ENCODE measurements around the gene GRIK3. TPM values are rescaled to one million over a fixed set of nuclear protein-coding genes. Genes with fewer than 3 reads are reported as not detected.

Gene GRIK3
- total and polyA plus RNA-seq, 2 of the 8 experiments (the other 6 are each of a cell fraction or from before 2014, with no cell fraction given), result 2.1 to 3.4 TPM

DNA sequence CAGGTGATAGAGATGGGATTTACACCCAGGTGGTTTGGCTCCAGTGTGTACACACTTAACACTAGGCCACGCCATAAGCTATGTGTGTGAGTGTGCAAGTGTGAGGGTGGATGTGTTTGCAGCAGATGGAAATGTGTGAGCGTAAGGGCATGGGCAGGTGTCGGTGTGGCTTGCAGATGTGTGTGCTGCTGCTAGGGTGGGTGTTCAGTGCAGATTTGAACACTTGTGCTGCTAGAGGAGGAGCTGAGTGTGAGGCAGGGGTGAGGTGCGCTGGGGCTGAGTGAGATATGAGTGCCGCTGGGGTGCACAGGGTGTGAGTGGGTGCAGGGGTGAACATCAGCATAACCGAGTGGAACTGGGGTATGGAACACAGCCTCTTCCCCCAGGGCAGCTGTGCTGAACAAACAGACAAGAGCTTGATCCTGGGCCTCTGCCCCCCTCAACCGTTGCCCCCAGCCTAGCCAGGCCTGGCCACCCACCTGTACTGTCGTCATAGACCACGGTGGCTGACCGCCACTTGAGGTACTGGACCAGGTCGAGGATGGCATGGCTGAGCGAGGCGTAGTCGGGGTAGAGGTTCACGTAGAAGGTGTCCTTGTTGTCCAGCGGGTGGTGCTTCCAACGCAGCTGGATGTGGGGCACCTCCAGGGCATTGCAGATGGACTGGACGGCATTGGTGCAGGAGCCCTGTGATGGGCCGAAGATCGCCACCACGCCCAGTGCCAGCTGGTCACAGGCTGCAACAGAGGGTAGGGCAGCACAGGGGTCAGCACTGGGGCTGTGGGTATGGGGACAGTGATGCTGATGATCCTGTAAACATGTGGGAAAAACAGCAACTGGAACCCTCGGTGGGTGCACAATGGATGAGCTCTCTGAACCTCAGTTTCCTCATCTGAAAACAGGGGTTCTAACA, 153.9 kb downstream of the GRIK3 start:
- DNase-seq (ENCODE audit: low read depth in 1 of 2, low spot score in 2 of 2) (peak in 1 of 2 experiments; percentile 26), FAIRE-seq (no peak)
- Histone ChIP-seq H2BK120ac (replicated peaks; ENCODE audit: low read depth, low read length) (no peak overlapping the region), H3K23me2 (ENCODE audit: low read depth, low read length) (no peaks in the 10 kb centered on the region), H3K79me2 (ENCODE audit: control insufficient read depth in 1 of 2, insufficient read depth in 2 of 2, low read length in 2 of 2) (no peaks in the 10 kb centered on the region), H4K8ac (ENCODE audit: extremely low read depth, insufficient read depth, low read length) (no peak overlapping the region), H2AFZ (ENCODE audit: low read length) (no peak overlapping the region), H3K27ac (ENCODE audit: low read depth, low read length) (no peak overlapping the region), H4K20me1 (replicated peaks in 1 of 2; ENCODE audit: control insufficient read depth in 1 of 2, insufficient read depth in 2 of 2, low read length in 2 of 2) (no peaks in the 10 kb centered on the region), H3K56ac (replicated peaks; ENCODE audit: insufficient read length, low read depth, low read length) (no peak overlapping the region), H2BK15ac (ENCODE audit: low read length) (no peak overlapping the region), H3K23ac (ENCODE audit: insufficient read length) (no peak overlapping the region), H3K9me3 (ENCODE audit: insufficient read depth in 2 of 2, low read depth in 1 of 2, low read length in 1 of 2) (peaks cover 0 to 2% of the 10 kb centered on the region in 2 experiments; a peak in 1 of 4 replicates), H3K4me3 (ENCODE audit: extremely low read depth in 1 of 4, insufficient read depth in 2 of 4, low read depth in 3 of 4, low read length in 4 of 4) (no peak overlapping the region), H4K91ac (replicated peaks; ENCODE audit: insufficient read length, low read length) (no peak overlapping the region), H2AK5ac (ENCODE audit: low read depth, low read length) (no peak overlapping the region; the same call in 1 of the 2 replicates), H2BK12ac (ENCODE audit: low read depth, low read length) (no peak overlapping the region), H3K4ac (replicated peaks; ENCODE audit: insufficient read length, low read depth, low read length) (no peak overlapping the region), H3K79me1 (ENCODE audit: low read depth, low read length) (no peaks in the 10 kb centered on the region), H2BK20ac (ENCODE audit: low read length) (no peak overlapping the region), H3K9ac (replicated peaks in 1 of 4; ENCODE audit: extremely low read depth in 1 of 4, low read depth in 3 of 4, low read length in 3 of 4) (no peak overlapping the region), H3K4me1 (replicated peaks in 1 of 4; ENCODE audit: control insufficient read depth in 3 of 4, insufficient read depth in 4 of 4, low read length in 3 of 4) (no peaks in the 10 kb centered on the region; a peak in 1 of 7 replicates), H2BK5ac (ENCODE audit: low read depth, low read length) (no peak overlapping the region), H3K4me2 (ENCODE audit: insufficient read depth in 1 of 2, low read depth in 2 of 2, low read length in 2 of 2) (no peak overlapping the region), H3K36me3 (ENCODE audit: control insufficient read depth in 2 of 4, insufficient read depth in 4 of 4, low read length in 3 of 4) (no peaks in the 10 kb centered on the region; a peak in 1 of 8 replicates), H3K27me3 (replicated peaks in 1 of 4; ENCODE audit: control insufficient read depth in 3 of 4, extremely low read depth in 1 of 4, insufficient read depth in 3 of 4, low read length in 3 of 4) (no peaks in the 10 kb centered on the region), H3K14ac (ENCODE audit: insufficient read length) (no peak overlapping the region), H4K5ac (ENCODE audit: insufficient read length, low read depth, low read length) (no peak overlapping the region), H3K18ac (ENCODE audit: extremely low read depth, low read length) (no peak overlapping the region)
- 93% methylated on average over 21 of the region's 22 CpGs; no CpG with 5 or more reads in 1 of the 2 experiments for WGBS, 2 experiments (ENCODE audit: extremely low coverage in 1 of 2, insufficient coverage in 1 of 2, insufficient read length in 1 of 2, insufficient replicate concordance in 2 of 2, low coverage in 1 of 2, low lambda C conversion rate in 2 of 2, missing lambda C conversion rate in 1 of 2)
- ChIA-PET POLR2A (ENCODE audit: partially characterized antibody) (no interaction called here), CTCF (ENCODE audit: partially characterized antibody) (interaction anchor here (1.3 to 12.9 kb wide), 2 partner anchors 16 to 28 kb away, joined by 4 to 111 read pairs; no protein-coding TSS in a partner anchor)
- TF ChIP-seq SIRT6 (IDR thresholded peaks at IDR 0.05; ENCODE audit: low read length) (no peak), RXRA (IDR thresholded peaks at IDR 0.05; ENCODE audit: insufficient read depth, low read depth, low read length) (no peak), SIN3A (conservative IDR thresholded peaks at IDR 0.05 in 1 of 2, IDR thresholded peaks at IDR 0.05 in 1 of 2; ENCODE audit: low read depth in 1 of 2, low read length in 2 of 2) (no peak), NRF1 (IDR thresholded peaks at IDR 0.05; ENCODE audit: low read depth, low read length) (no peak), GABPA (IDR thresholded peaks at IDR 0.05; ENCODE audit: borderline replicate concordance, insufficient read depth, low read length) (no peak), RFX5 (IDR thresholded peaks at IDR 0.05; ENCODE audit: borderline replicate concordance, low read depth, low read length) (no peak), FOSL1 (IDR thresholded peaks at IDR 0.05; ENCODE audit: insufficient read depth, low read depth, low read length) (no peak), CEBPB (IDR thresholded peaks at IDR 0.05; ENCODE audit: low read depth, low read length) (no peak), SP4 (IDR thresholded peaks at IDR 0.05; ENCODE audit: low read length) (no peak)
- TF ChIP-seq, protein P1, sequence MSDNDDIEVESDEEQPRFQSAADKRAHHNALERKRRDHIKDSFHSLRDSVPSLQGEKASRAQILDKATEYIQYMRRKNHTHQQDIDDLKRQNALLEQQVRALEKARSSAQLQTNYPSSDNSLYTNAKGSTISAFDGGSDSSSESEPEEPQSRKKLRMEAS (IDR thresholded peaks at IDR 0.05), result no peak
- TF ChIP-seq, protein P2, sequence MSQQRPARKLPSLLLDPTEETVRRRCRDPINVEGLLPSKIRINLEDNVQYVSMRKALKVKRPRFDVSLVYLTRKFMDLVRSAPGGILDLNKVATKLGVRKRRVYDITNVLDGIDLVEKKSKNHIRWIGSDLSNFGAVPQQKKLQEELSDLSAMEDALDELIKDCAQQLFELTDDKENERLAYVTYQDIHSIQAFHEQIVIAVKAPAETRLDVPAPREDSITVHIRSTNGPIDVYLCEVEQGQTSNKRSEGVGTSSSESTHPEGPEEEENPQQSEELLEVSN (IDR thresholded peaks at IDR 0.05), result no peak
